ENCODE results near the gene ADO.
"Not testable (repeated sequence)": the region's sequence is repeated elsewhere in the genome, so short reads cannot be mapped to it uniquely, and the experiment has no call there.

The ADO gene

GRCh38 chr10:62804356-62805230 is at the start of gene ADO:
Gene ADO, plus strand, starts transcription at chr10:62804720. Its CDS starts 340 bp downstream, at chr10:62805060.
- peak; percentile 91 for DNase-seq

- DNase-seq: no peak
Observed at GRCh38 chr10:62754963-62755362, 49.6 kb upstream of the ADO start.

GRCh38 chr10:62755662-62756653 is 48.6 kb upstream of the ADO start:
- DNase-seq: no peak

- DNase-seq: no peak
Observed at GRCh38 chr10:62759599-62760175, 44.8 kb upstream of the ADO start.

- no peak for DNase-seq
Observed at GRCh38 chr10:62760401-62760800, 44.1 kb upstream of the ADO start.

DNA sequence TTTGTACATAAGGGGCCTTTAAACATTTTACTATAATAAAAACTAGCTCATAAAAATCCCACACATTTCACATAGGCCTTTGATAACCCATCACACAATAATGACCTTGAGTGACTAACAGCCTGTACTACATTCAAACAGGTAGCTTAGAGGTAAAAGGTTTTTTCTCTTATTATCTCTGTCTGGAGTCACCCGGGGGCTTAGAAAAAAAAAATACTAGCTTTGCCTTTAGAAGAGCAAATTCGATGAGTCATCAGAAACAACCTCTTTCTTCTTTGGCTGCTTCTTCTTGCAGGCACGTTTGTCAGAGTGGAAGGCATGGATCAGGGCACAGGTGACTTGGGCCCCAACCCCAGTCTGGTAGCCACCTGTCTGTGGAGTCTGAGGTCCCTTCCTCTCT is 43.4 kb upstream of the ADO start:
- no peak for DNase-seq

DNA sequence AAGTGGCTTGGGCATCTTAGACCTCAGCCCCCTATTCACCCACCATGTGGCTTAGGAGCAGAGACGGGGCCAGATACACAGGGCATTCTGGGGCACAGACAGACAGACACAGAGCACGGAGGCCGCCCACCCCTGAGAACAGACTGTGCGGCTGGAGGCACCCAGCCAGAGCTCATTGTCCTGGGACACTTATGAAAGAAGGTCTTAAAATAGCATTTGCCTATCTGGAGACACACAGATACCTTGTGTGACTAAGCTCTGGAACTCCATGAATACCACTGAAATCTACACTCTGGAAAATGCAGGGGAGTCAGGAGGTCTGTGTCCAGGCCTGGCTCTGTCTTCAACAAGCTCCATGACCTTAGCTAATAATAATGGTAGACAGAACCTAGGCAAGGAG is 41.4 kb upstream of the ADO start:
- no peak for DNase-seq

GRCh38 chr10:62764011-62764410 is 40.5 kb upstream of the ADO start:
- no peak for DNase-seq

DNA sequence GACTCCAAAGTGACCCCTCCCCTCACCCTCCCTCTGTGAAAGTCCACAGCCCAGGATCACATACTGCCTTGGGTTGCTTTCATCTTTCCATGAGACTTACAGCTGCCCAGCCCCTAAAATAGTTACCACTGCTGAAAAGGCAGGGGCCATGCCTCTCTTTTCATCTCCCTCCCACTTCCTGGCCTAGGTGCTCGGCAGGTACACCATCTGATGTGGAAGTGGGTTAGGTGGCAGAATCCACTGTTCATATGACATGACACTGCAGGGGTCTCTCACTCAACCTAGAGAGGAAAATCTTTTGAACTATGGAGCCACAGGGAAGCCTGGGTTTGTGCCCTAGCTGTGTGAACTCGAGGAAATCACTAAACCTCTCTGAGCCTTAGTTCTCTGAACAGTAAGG is 38.8 kb upstream of the ADO start:
- no peak for DNase-seq

DNA sequence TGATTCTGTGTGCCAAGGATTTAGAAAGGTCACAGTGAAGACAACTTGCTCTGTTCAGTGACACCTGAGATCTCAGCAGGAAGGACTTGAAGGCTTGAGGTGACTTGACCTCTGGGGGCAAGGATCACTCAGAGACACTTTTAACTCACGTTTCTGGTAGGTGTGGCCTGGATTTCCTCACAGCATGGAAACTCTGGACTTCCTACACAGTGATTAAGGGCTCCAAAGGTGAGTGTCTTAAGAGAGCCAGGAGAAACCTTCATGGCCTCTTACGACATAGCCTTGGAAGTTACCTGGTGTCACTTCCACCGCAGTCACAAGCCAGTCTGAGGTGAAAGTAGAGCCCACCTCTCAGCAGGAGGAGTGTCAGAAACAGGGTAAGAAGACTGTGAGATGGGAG is 38.1 kb upstream of the ADO start:
- DNase-seq: no peak

DNA sequence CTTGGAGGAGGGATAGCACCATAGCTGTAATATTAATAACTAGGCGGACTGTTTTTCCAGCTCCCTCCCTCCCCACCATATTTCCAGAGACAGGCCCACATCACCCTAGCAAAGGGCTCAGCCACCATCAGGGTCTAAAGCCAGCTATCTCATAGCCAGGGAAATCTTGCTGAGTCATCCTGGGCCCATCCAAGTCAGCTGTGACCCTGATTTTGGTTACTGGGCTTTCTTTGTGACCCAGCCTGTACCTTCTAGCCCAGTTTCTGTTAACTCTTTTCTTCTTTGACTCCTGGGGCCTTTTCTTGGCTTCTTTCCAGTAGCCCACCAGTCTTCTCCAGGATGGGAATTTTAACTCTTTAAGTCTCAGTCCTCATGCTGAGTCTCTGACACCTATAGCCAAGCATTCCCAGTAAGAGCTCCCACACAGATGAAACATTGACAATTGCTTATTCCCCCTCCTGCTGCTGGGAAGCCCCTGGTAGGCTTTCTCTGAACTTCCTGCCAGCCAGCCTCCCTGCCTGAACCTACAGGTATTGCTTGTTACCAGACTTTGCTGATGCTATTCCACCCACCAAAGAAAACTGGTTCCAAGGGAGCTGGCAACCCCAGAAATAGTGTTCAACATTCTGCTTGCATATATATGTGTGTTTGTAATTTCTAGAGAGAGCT is 34.8 kb upstream of the ADO start:
- no peak for DNase-seq

DNA sequence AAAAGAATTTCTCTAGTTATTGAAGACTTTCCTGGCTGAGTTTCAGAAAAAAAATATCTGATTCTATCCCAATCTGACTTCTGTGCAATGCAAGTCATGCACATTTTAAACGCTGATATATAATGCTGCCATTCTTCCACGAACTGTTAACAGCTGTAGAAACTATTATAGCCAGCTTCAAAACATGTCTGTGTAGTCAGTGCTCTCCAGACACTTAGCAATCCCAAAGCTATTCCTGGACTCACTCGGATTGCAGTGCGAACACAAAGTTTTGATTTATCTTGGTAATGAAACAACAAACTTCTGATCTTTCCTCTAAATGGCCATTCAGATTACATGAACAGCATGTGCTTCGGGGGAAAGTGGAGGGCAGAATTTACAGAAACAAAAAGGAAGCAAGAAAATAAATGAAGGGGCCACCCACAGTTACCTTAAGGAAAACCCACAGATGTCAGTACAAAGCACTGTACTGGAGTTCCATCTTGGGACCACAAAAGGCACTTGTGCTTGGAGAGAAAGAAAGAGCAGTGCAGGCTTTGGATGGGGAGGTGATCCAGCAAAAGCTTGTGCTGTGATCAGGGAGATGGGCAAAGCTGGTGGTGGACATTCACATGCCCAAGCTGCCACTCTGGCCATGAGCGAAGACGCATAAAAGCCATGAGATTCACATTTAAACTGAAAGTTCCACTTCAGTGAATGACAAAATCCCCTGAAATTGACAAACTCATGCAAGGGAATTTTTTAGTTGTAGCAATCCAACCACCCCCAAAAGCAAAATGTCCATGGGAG is 32.1 kb upstream of the ADO start:
- no peak for DNase-seq

- DNase-seq: no peak
Observed at GRCh38 chr10:62778125-62778524, 26.4 kb upstream of the ADO start.

DNA sequence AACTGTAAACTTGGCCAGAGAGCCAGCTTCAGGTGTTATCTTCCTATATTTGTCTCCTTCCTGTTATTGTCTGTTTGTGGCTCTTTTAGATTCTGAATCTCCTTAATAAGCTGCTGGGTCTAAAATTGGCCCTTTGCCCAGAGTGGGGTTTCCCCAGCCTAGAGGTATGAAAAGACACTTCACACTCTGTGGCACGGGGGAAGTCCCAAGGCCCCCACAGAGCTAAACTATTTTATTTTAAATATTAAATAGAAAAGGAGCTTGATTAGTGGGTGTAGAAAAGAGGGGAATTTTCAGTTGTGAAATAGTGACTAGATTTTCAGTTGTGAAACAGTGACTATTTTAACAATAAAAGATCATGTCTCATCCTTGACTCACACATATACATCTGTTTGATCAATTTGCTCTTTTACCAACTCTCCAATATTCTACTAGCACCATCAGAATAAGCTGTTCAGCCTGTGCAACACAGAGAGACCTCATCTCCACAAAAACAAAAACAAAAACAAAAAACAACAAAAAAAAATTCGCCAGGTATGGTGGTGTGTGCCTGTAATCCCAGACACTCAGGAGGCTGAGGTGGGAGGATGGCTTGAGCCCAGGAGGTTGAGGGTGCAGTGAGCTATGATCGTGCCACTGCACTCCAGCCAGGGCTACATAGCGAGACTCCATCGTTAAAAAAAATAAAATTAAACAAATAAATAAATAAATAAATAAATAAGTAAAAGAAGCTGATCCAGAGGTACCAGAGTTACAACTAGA is 24.9 kb upstream of the ADO start:
- DNase-seq: peak; percentile 88

DNA sequence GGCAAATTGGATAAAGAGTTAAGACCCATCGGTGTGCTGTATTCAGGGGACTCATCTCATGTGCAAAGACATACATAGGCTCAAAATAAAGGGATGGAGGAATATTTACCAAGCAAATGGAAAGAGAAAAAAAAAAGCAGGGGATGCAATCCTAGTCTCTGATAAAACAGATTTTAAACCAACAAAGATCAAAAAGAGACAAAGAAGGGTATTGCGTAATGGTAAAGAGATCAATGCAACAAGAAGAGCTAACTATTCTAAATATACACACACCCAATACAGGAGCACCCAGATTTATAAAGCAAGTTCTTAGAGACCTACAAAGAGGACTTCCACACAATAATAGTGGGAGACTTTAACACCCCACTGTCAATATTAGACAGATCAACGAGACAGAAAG is 20.0 kb upstream of the ADO start:
- DNase-seq: not testable (repeated sequence)

DNA sequence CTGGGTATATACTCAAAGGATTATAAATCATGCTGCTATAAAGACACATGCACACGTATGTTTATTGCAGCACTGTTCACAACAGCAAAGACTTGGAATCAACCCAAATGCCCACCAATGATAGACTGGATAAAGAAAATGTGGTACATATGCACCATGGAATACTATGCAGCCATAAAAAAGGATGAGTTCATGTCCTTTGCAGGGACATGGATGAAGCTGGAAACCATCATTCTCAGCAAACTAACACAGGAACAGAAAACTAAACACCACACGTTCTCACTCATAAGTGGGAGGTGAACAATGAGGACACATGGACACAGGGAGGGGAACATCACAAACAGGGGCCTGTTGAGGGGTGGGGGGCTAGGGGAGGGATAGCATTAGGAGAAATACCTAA is 16.2 kb upstream of the ADO start:
- DNase-seq: not testable (repeated sequence)

- DNase-seq: no peak
Observed at GRCh38 chr10:62788861-62789467, 15.6 kb upstream of the ADO start.

GRCh38 chr10:62790019-62790555 is 14.4 kb upstream of the ADO start:
- no peak for DNase-seq

GRCh38 chr10:62790571-62790970 is 13.9 kb upstream of the ADO start:
- no peak for DNase-seq

DNA sequence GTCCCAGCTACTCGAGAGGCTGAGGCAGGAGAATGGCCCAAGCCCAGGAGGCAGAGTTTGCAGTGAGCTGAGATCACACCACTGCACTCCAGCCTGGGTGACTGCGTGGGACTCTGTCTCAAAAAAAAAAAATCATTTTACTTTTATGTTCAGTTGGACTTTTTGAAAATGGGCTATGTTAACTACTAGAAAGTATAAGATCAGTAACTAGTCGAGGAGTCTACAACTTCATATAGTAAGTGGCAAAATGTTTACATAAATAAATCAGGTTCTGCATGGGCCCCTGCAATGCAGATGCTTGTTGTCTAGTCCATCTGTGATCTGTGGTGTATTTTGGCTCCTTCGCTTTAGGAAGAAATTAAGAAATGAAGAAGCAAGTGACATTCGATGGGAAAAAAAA is 12.3 kb upstream of the ADO start:
- DNase-seq: no peak
